ENCODE results near the gene MARCHF7. TPM values are rescaled to one million over a fixed set of nuclear protein-coding genes. Genes with fewer than 3 reads are reported as not detected.
"Not testable (repeated sequence)": the region's sequence is repeated elsewhere in the genome, so short reads cannot be mapped to it uniquely, and the experiment has no call there.

Gene MARCHF7
- total and polyA plus RNA-seq, 3 experiments from 2014 or later = 84.7 to 157 (median 92.3) TPM

DNA sequence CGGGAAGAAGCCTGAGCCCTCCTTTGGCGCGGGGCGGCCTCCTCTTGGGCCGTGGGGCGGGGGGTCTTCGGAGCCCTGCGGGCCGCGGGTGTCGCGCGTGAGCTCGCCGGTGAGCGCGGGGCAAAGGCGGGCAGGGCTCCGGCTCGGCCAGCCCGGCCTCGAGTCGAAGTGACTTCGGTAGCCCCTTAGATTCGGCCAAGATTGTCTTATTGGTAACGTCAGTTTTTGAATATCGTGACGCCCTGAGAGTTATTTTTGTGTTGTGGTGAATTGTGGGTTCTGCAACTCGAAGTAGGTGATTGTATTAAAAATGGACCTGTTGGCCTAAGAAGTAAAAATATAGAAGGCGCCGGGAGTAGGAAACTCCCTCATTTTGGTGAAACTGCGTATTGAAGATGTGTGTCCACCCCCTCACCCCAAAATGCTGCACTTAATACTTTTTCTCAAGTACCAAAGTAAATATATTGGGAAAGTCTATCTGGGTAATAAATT is 669 bp downstream of the MARCHF7 start:
- no peak for DNase-seq
- Mint-ChIP-seq H3K4me3 (peak overlapping the region; percentile 99 to 100 (median 100)), H3K27me3 (peaks cover 0 to 6% of the 10 kb centered on the region in 2 donors), H3K4me1 (peaks cover 58 to 70% (median 62%) of the 10 kb centered on the region in 3 donors), H3K9me3 (no peaks in the 10 kb centered on the region), H3K36me3 (peaks cover 5 to 52% (median 9%) of the 10 kb centered on the region in 3 donors), H3K27ac (peak overlapping the region; percentile 99 to 100 (median 100))
- ChIA-PET POLR2A (interaction anchor here (0.8 to 2.7 kb wide), 4 partner anchors 8 to 208 kb away, joined by 3 to 19 read pairs (median 3); no protein-coding TSS in a partner anchor), CTCF (interaction anchor here (1.1 to 2.4 kb wide), 4 partner anchors 9 to 197 kb away, joined by 3 to 11 read pairs (median 6); no protein-coding TSS in a partner anchor)
- Histone ChIP-seq H3K27me3 (ENCODE audit: insufficient read depth, low read length, poor library complexity, severe bottlenecking) (no peaks in the 10 kb centered on the region), H3K27ac (ENCODE audit: low read depth, low read length) (peak overlapping the region; percentile 96), H3K9me3 (ENCODE audit: low read length) (no peaks in the 10 kb centered on the region), H3K4me3 (ENCODE audit: low read length) (peak overlapping the region; percentile 75), H3K4me1 (ENCODE audit: insufficient read depth, low read length) (peaks cover 52% of the 10 kb centered on the region), H3K36me3 (ENCODE audit: insufficient read depth, low read length) (peaks cover 5% of the 10 kb centered on the region)

DNA sequence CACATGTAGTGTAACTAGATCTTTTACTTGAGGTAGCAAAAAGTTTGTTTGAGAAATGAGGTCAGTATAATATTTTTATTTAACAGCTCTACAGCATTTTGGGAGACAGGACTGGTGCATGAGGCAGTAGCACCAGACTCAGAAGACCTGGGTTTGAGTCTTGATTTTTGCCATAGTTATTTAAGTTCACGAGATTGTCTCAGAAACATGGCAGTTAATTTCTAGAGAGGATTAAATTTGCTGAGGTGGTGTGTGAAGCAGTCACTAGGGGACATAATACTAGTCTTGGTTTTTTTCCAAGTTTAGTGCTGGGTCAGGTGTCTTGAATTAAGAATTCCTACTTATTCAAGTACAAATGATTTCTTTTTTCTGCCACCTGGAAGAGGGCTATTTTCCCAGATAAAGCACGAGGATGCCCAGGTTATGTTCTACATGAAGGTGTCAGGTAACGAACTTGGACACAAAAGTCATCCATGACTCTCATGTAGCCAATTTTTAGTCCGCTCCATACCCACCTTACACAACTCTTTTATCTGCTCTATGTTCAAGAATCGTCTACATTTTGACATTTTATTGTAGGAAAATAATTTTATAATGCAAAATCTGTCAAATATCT is 1.4 kb downstream of the MARCHF7 start:
- peak overlapping the region; percentile 99 to 100 (median 100) for H3K4me3 Mint-ChIP-seq
- Histone ChIP-seq H3K27ac (ENCODE audit: low read depth, low read length) (peak overlapping the region; percentile 96), H3K4me1 (ENCODE audit: insufficient read depth, low read length) (peaks cover 53% of the 10 kb centered on the region), H3K27me3 (ENCODE audit: insufficient read depth, low read length, poor library complexity, severe bottlenecking) (no peaks in the 10 kb centered on the region), H3K4me3 (ENCODE audit: low read length) (peak overlapping the region; percentile 75), H3K36me3 (ENCODE audit: insufficient read depth, low read length) (peaks cover 5% of the 10 kb centered on the region), H3K9me3 (ENCODE audit: low read length) (no peaks in the 10 kb centered on the region)
- peaks cover 5 to 57% (median 9%) of the 10 kb centered on the region in 3 donors for H3K36me3 Mint-ChIP-seq
- peak overlapping the region; percentile 99 to 100 (median 100) for H3K27ac Mint-ChIP-seq
- DNase-seq = no peak
- H3K27me3 Mint-ChIP-seq = peaks cover 0 to 6% of the 10 kb centered on the region in 2 donors
- ChIA-PET CTCF (interaction anchor here (1.1 to 2.4 kb wide), 2 partner anchors 8 to 198 kb away, joined by 5 to 11 read pairs; no protein-coding TSS in a partner anchor), POLR2A (interaction anchor here (2.7 kb wide), 1 partner anchor 198 kb away, joined by 19 read pairs; no protein-coding TSS in a partner anchor)
- H3K9me3 Mint-ChIP-seq = no peaks in the 10 kb centered on the region
- peaks cover 63 to 78% (median 70%) of the 10 kb centered on the region in 3 donors for H3K4me1 Mint-ChIP-seq

DNA sequence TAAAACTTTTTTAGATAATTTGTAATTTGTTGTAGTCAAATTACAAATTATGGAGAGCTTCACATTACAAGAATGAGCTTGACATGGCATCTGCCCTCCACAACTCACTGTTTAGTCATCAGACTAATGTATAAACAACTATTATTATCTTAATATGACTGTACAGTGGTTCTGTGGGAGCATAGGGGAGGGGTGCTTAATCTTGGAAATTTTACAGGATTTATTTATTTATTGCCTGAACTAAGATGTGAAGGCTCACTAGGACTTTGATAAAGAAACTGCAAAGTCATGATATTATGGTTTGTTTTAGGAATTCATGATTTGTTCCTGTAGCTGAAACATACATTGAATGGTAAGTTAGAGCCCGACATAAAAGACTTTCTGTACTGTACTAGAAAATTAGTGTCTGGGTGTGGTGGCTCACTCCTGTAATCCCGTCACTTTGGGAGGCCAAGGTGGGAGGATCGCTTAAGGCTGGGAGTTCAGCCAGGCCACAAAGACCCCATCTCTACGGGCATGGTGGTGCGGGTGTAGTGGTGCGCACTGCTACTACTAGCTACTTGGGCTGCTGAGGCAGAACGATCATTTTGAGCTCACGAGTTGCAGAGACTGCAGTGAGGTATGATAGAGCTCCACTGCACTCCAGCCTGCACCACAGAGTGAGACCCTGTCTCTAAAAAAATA is 2.1 kb downstream of the MARCHF7 start:
- no peak overlapping the region for H3K4me3 ChIP-seq (ENCODE audit: low read length)
- CTCF ChIA-PET = no interaction called here
- DNase-seq = no peak
- no peaks in the 10 kb centered on the region for H3K27me3 ChIP-seq (ENCODE audit: insufficient read depth, low read length, poor library complexity, severe bottlenecking)
- H3K27ac ChIP-seq (ENCODE audit: low read depth, low read length) = no peak overlapping the region
- no peaks in the 10 kb centered on the region for H3K9me3 Mint-ChIP-seq
- peak overlapping the region in 7 of 8 donors; percentile 15 to 100 (median 99) for H3K27ac Mint-ChIP-seq
- peaks cover 56% of the 10 kb centered on the region for H3K4me1 ChIP-seq (ENCODE audit: insufficient read depth, low read length)
- H3K9me3 ChIP-seq (ENCODE audit: low read length) = no peaks in the 10 kb centered on the region
- peak overlapping the region; percentile 56 to 100 (median 100) for H3K4me3 Mint-ChIP-seq
- H3K4me1 Mint-ChIP-seq = peaks cover 61 to 84% (median 76%) of the 10 kb centered on the region in 3 donors
- H3K36me3 ChIP-seq (ENCODE audit: insufficient read depth, low read length) = peaks cover 7% of the 10 kb centered on the region
- peaks cover 7 to 62% (median 7%) of the 10 kb centered on the region in 3 donors for H3K36me3 Mint-ChIP-seq
- H3K27me3 Mint-ChIP-seq = peaks cover 0 to 6% of the 10 kb centered on the region in 2 donors
- POLR2A ChIA-PET = interaction anchor here (0.6 kb wide), 1 partner anchor 72 kb away, joined by 9 read pairs; no protein-coding TSS in a partner anchor

DNA sequence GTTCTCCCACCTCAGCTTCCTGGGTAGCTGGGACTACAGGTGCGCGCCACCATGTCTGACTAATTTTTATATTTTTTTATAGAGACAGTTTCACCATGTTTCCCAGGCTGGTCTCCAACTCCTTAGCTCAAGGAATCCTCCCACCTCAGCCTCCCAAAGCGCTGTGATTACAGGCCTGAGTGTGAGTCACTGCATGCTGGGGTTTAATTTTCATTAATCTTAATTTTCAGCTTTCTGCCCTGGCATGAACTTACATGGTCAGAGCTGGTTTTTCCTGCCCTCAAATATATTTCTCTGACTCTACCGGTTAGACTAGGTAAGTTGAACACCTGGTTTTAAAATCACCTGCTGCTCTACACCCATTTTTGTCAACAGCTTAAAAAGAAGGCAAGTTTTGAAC is 3.1 kb downstream of the MARCHF7 start:
- H3K27me3 ChIP-seq (ENCODE audit: insufficient read depth, low read length, poor library complexity, severe bottlenecking) = no peaks in the 10 kb centered on the region
- peaks cover 67 to 90% (median 82%) of the 10 kb centered on the region in 3 donors for H3K4me1 Mint-ChIP-seq
- H3K9me3 ChIP-seq (ENCODE audit: low read length) = no peaks in the 10 kb centered on the region
- DNase-seq = no peak
- peak overlapping the region in 7 of 8 donors; percentile 5 to 64 (median 47) for H3K27ac Mint-ChIP-seq
- H3K27ac ChIP-seq (ENCODE audit: low read depth, low read length) = no peak overlapping the region
- H3K4me3 ChIP-seq (ENCODE audit: low read length) = no peak overlapping the region
- ChIA-PET CTCF (interaction anchor here (0.7 to 0.8 kb wide), 2 partner anchors 12 to 22 kb away, joined by 3 read pairs; no protein-coding TSS in a partner anchor), POLR2A (no interaction called here)
- H3K9me3 Mint-ChIP-seq = no peaks in the 10 kb centered on the region
- H3K36me3 Mint-ChIP-seq = peaks cover 14 to 72% (median 15%) of the 10 kb centered on the region in 3 donors
- peaks cover 60% of the 10 kb centered on the region for H3K4me1 ChIP-seq (ENCODE audit: insufficient read depth, low read length)
- peaks cover 11% of the 10 kb centered on the region for H3K36me3 ChIP-seq (ENCODE audit: insufficient read depth, low read length)
- H3K4me3 Mint-ChIP-seq = peak overlapping the region; percentile 44 to 100 (median 73)
- H3K27me3 Mint-ChIP-seq = peaks cover 0 to 6% of the 10 kb centered on the region in 2 donors

DNA sequence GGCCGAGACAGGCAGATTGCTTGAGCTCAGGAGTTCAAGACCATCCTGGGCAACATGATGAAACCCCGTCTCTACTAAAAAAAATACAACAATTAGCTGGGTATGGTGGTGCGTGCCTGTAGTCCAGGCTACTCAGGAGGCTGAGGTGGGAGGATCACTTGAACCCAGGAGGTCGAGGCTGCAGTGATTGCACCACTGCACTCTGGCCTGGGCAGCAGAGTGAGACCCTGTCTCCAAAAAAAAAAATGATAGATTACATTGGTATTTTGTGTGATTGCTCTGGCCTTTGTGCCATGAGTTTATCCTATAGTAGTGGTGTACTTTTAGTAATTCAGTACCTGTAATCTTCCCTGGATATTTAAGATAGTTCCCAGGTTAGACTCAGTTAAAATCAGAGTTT is 4.1 kb downstream of the MARCHF7 start:
- DNase-seq; H3K9me3 ChIP-seq (ENCODE audit: low read length); CTCF ChIA-PET; H3K27me3 Mint-ChIP-seq; H3K27me3 ChIP-seq (ENCODE audit: insufficient read depth, low read length, poor library complexity, severe bottlenecking); POLR2A ChIA-PET; H3K4me3 ChIP-seq (ENCODE audit: low read length); H3K9me3 Mint-ChIP-seq; H3K27ac ChIP-seq (ENCODE audit: low read depth, low read length): not testable (repeated sequence)
- Mint-ChIP-seq H3K4me1 (peaks cover 74 to 92% (median 90%) of the 10 kb centered on the region in 3 donors), H3K4me3 (peak overlapping the region; percentile 5 to 100 (median 65)), H3K36me3 (peaks cover 15 to 79% (median 16%) of the 10 kb centered on the region in 3 donors), H3K27ac (peak overlapping the region in 4 of 8 donors; percentile 3 to 57 (median 38))
- peaks cover 68% of the 10 kb centered on the region for H3K4me1 ChIP-seq (ENCODE audit: insufficient read depth, low read length)
- H3K36me3 ChIP-seq (ENCODE audit: insufficient read depth, low read length) = peaks cover 11% of the 10 kb centered on the region

DNA sequence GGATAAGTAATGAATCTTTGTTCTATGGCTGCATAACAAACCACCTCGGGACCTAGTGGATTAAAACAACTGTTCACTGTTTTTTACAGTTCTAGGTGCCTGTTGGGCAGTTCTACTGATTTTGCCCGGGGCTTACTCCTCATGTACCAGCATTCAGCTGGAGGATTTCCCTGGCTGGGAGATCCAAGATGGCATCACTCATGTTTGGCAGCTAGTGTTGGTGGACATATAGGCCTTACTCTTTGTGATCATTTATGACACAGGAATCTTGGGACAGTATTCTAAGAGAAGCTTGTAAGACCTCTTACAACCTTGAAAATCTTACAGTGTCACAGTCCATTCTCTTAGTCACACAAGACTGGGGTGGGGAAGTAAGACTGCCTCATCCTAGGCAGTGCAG is 4.6 kb downstream of the MARCHF7 start:
- CTCF ChIA-PET = no interaction called here
- Histone ChIP-seq H3K4me1 (ENCODE audit: insufficient read depth, low read length) (peaks cover 69% of the 10 kb centered on the region), H3K36me3 (ENCODE audit: insufficient read depth, low read length) (peaks cover 11% of the 10 kb centered on the region)

DNA sequence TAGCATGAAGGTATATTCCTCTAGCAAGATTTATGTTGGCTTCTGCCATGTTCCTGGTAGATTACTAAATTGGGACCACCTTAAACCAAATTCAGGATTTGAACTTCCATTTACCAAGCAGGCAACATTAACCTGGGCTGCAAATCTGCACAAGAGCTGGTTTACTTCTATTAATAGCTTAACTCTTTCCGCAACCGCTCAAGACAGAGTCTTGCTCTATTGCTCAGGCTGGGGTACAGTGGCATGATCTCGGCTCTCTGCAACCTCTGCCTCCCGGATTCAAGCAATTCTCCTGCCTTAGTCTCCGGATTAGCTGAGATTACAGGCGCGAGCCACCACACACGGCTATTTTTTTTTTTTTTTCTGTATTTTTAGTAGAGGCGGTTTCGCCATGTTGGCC is 8.4 kb downstream of the MARCHF7 start:
- CTCF ChIA-PET = interaction anchor here (1.5 to 2.2 kb wide), 2 partner anchors 8 to 17 kb away, joined by 3 to 11 read pairs; partner anchors contain the start of gene MARCHF7
- H3K4me1 Mint-ChIP-seq = peaks cover 84 to 100% (median 100%) of the 10 kb centered on the region in 3 donors
- H3K4me1 ChIP-seq (ENCODE audit: insufficient read depth, low read length) = peaks cover 68% of the 10 kb centered on the region

More for the DNA sequence above, 4.6 kb downstream of the MARCHF7 start:
- Mint-ChIP-seq H3K36me3 (peaks cover 15 to 82% (median 16%) of the 10 kb centered on the region in 3 donors), H3K9me3 (no peaks in the 10 kb centered on the region), H3K27ac (peak overlapping the region in 6 of 8 donors; percentile 3 to 74 (median 56)), H3K4me3 (peak overlapping the region; percentile 31 to 100 (median 62)), H3K27me3 (peaks cover 0 to 6% of the 10 kb centered on the region in 2 donors), H3K4me1 (peaks cover 74 to 92% (median 90%) of the 10 kb centered on the region in 3 donors)
- Histone ChIP-seq H3K27me3 (ENCODE audit: insufficient read depth, low read length, poor library complexity, severe bottlenecking) (no peaks in the 10 kb centered on the region), H3K27ac (ENCODE audit: low read depth, low read length) (no peak overlapping the region), H3K9me3 (ENCODE audit: low read length) (no peaks in the 10 kb centered on the region), H3K4me3 (ENCODE audit: low read length) (no peak overlapping the region)
- POLR2A ChIA-PET = no interaction called here
- no peak for DNase-seq

More for the DNA sequence above, 8.4 kb downstream of the MARCHF7 start:
- no peaks in the 10 kb centered on the region for H3K27me3 Mint-ChIP-seq
- Histone ChIP-seq H3K9me3 (ENCODE audit: low read length) (no peaks in the 10 kb centered on the region), H3K36me3 (ENCODE audit: insufficient read depth, low read length) (peaks cover 11% of the 10 kb centered on the region), H3K27me3 (ENCODE audit: insufficient read depth, low read length, poor library complexity, severe bottlenecking) (no peaks in the 10 kb centered on the region), H3K4me3 (ENCODE audit: low read length) (no peak overlapping the region), H3K27ac (ENCODE audit: low read depth, low read length) (no peak overlapping the region)
- peaks cover 18 to 76% (median 31%) of the 10 kb centered on the region in 3 donors for H3K36me3 Mint-ChIP-seq
- peaks cover 0 to 6% (median 0%) of the 10 kb centered on the region in 5 donors for H3K9me3 Mint-ChIP-seq
- DNase-seq = no peak
- peak overlapping the region in 3 of 8 donors; percentile 24 to 64 (median 30) for H3K27ac Mint-ChIP-seq
- POLR2A ChIA-PET = no interaction called here
- peak overlapping the region in 5 of 7 donors; percentile 0 to 65 (median 19) for H3K4me3 Mint-ChIP-seq
